Measurements from ENCODE around the gene RAB11A.

Gene RAB11A

DNA sequence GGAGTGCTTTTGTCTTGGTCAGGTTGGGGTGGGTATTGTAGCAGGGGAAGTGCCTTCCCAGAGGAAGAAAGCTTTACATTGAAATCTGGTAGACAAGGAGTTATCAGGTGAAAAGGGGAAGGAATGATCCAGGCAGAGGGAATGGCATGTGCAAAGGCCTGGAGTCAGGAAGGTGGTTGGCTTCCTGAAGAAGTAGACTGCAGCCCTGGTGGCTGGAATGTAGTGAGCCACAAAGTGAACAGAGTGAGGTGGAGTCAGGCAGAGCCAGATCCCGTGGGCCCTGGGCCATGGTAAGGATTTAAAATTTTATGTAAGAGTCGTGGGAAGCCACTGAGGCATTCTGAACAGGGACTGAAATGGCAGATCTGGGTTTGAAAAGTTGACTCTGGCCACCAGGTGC lies 58.3 kb downstream of the RAB11A start:
- H3K9me2 ChIP-seq (replicated peaks; ENCODE audit: low read depth, low read length), result no peaks in the 10 kb centered on the region
- no peak overlapping the region for H3K4me3 ChIP-seq (ENCODE audit: low read length, poor library complexity, severe bottlenecking)
- H3K36me3 ChIP-seq (ENCODE audit: insufficient read depth, low read length), result no peaks in the 10 kb centered on the region
- H3K27me3 ChIP-seq (ENCODE audit: insufficient read depth, low read length, poor library complexity, severe bottlenecking), result no peaks in the 10 kb centered on the region
- H3K9me3 ChIP-seq (ENCODE audit: insufficient read depth, low read depth, low read length), result no peaks in the 10 kb centered on the region
- no peak overlapping the region for H3K9ac ChIP-seq (ENCODE audit: low read depth, low read length, poor library complexity, severe bottlenecking)
- H3F3A ChIP-seq (ENCODE audit: low read depth), result no peaks in the 10 kb centered on the region
- H2AFZ ChIP-seq (ENCODE audit: low read length), result no peak overlapping the region
- H3K4me1 ChIP-seq (ENCODE audit: insufficient read depth, low read length, poor library complexity, severe bottlenecking), result no peaks in the 10 kb centered on the region
- H3K4me2 ChIP-seq (ENCODE audit: low read depth, low read length, poor library complexity, severe bottlenecking), result no peak overlapping the region
- H4K20me1 ChIP-seq (ENCODE audit: insufficient read depth, low read length, poor library complexity, severe bottlenecking), result no peaks in the 10 kb centered on the region
- TF ChIP-seq, protein P1, sequence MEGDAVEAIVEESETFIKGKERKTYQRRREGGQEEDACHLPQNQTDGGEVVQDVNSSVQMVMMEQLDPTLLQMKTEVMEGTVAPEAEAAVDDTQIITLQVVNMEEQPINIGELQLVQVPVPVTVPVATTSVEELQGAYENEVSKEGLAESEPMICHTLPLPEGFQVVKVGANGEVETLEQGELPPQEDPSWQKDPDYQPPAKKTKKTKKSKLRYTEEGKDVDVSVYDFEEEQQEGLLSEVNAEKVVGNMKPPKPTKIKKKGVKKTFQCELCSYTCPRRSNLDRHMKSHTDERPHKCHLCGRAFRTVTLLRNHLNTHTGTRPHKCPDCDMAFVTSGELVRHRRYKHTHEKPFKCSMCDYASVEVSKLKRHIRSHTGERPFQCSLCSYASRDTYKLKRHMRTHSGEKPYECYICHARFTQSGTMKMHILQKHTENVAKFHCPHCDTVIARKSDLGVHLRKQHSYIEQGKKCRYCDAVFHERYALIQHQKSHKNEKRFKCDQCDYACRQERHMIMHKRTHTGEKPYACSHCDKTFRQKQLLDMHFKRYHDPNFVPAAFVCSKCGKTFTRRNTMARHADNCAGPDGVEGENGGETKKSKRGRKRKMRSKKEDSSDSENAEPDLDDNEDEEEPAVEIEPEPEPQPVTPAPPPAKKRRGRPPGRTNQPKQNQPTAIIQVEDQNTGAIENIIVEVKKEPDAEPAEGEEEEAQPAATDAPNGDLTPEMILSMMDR (conservative IDR thresholded peaks at IDR 0.05; ENCODE audit: low read length), result no peak
- TF ChIP-seq EZH2phosphoT487 (IDR thresholded peaks at IDR 0.05; ENCODE audit: borderline replicate concordance), result no peak
- H3K79me2 ChIP-seq (ENCODE audit: insufficient read depth, low read length), result no peaks in the 10 kb centered on the region

DNA sequence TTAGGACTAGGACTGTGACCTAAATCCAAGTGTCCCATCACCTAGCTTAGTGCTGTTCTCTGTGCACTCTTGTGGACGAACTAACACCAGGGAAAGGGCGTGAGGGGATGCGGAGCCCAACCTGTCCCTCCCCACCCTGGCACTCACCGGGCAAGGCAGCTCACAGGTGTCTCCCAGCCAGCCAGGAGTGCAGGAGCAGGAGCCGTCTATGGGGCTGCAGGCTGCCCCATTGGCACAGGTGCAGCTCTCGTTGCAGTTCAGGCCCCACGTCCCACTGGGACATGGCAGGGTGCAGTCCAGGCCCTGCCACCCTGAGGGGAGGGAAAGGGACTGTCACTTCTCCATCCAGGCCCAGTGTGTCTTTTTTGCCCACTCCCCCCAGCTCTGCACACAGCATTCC lies 60.3 kb downstream of the RAB11A start:
- Histone ChIP-seq H3K4me2 (ENCODE audit: low read depth, low read length, poor library complexity, severe bottlenecking) (no peak overlapping the region), H3K79me2 (ENCODE audit: insufficient read depth, low read length) (no peaks in the 10 kb centered on the region)
- TF ChIP-seq, protein P1 (conservative IDR thresholded peaks at IDR 0.05; ENCODE audit: low read length), result no peak
- TF ChIP-seq EZH2phosphoT487 (IDR thresholded peaks at IDR 0.05; ENCODE audit: borderline replicate concordance), result no peak

DNA sequence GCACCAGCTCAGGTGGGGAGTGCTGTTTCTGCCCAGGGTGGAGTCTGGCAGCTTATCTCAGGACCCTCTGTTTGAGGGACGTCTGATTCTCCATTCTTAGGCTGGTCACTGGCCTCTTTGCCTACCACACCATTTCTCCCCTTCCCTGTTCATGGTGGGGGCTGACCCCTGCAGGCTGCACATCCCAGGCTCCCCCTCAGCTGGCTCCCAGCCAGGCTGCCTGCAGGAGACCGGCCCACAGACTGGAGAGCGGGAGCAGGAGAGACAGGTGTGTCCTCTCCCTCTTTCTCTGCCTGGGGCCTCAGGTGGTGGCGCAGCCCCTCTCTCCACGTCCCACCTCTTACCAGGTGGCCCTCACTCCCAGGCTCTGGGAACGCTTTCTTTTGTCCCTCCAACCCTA lies 60.8 kb downstream of the RAB11A start:
- no peaks in the 10 kb centered on the region for H3K36me3 ChIP-seq (ENCODE audit: insufficient read depth, low read length)
- no peaks in the 10 kb centered on the region for H3F3A ChIP-seq (ENCODE audit: low read depth)
- H3K4me2 ChIP-seq (ENCODE audit: low read depth, low read length, poor library complexity, severe bottlenecking), result no peak overlapping the region
- H3K9me3 ChIP-seq (ENCODE audit: insufficient read depth, low read depth, low read length), result no peaks in the 10 kb centered on the region
- H3K9ac ChIP-seq (ENCODE audit: low read depth, low read length, poor library complexity, severe bottlenecking), result no peak overlapping the region
- H2AFZ ChIP-seq (ENCODE audit: low read length), result no peak overlapping the region
- H3K79me2 ChIP-seq (ENCODE audit: insufficient read depth, low read length), result no peaks in the 10 kb centered on the region
- H3K4me3 ChIP-seq (ENCODE audit: low read length, poor library complexity, severe bottlenecking), result no peak overlapping the region
- TF ChIP-seq, protein P1 (conservative IDR thresholded peaks at IDR 0.05; ENCODE audit: low read length), result no peak
- no peak for TF ChIP-seq EZH2phosphoT487 (IDR thresholded peaks at IDR 0.05; ENCODE audit: borderline replicate concordance)
- H3K9me2 ChIP-seq (replicated peaks; ENCODE audit: low read depth, low read length), result no peaks in the 10 kb centered on the region
- H3K4me1 ChIP-seq (ENCODE audit: insufficient read depth, low read length, poor library complexity, severe bottlenecking), result no peaks in the 10 kb centered on the region
- H3K27me3 ChIP-seq (ENCODE audit: insufficient read depth, low read length, poor library complexity, severe bottlenecking), result no peaks in the 10 kb centered on the region
- H4K20me1 ChIP-seq (ENCODE audit: insufficient read depth, low read length, poor library complexity, severe bottlenecking), result no peaks in the 10 kb centered on the region

More for the DNA sequence above, 60.3 kb downstream of the RAB11A start:
- H3K9ac ChIP-seq (ENCODE audit: low read depth, low read length, poor library complexity, severe bottlenecking), result no peak overlapping the region
- H4K20me1 ChIP-seq (ENCODE audit: insufficient read depth, low read length, poor library complexity, severe bottlenecking), result no peaks in the 10 kb centered on the region
- no peaks in the 10 kb centered on the region for H3K9me3 ChIP-seq (ENCODE audit: insufficient read depth, low read depth, low read length)
- H3K4me3 ChIP-seq (ENCODE audit: low read length, poor library complexity, severe bottlenecking), result no peak overlapping the region
- H3F3A ChIP-seq (ENCODE audit: low read depth), result no peaks in the 10 kb centered on the region
- no peak overlapping the region for H2AFZ ChIP-seq (ENCODE audit: low read length)
- no peaks in the 10 kb centered on the region for H3K27me3 ChIP-seq (ENCODE audit: insufficient read depth, low read length, poor library complexity, severe bottlenecking)
- no peaks in the 10 kb centered on the region for H3K9me2 ChIP-seq (replicated peaks; ENCODE audit: low read depth, low read length)
- H3K4me1 ChIP-seq (ENCODE audit: insufficient read depth, low read length, poor library complexity, severe bottlenecking), result no peaks in the 10 kb centered on the region
- H3K36me3 ChIP-seq (ENCODE audit: insufficient read depth, low read length), result no peaks in the 10 kb centered on the region
